ENCODE results near the gene PIR.

Gene PIR

DNA sequence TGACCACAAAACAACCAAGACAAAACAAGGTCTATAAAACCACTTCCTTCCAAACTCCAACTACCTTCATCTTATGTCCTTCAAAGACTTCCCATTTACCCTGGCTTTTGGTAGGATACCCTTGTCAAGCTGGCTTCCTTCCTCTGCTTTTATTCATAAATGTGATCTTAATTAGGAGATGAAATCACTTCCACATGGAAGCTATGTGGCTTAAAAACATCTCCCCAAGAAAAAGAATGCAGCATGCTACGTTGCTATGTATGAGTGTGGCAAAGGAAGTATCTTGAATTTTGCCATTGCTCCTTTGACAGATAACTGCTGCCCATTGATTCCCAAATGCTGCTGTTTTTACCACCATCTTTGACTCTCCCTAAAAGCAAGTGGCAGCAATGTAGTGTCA, 62.5 kb downstream of the PIR start:
- TF ChIP-seq CTCF (IDR thresholded peaks at IDR 0.05; ENCODE audit: borderline replicate concordance, insufficient read depth, low read depth, low read length), result no peak
- no peak overlapping the region for H3K4me3 ChIP-seq (ENCODE audit: low read depth, low read length)

- TF ChIP-seq CTCF (IDR thresholded peaks at IDR 0.05; ENCODE audit: borderline replicate concordance, insufficient read depth, low read depth, low read length), result no peak
- H3K4me3 ChIP-seq (ENCODE audit: low read depth, low read length), result no peak overlapping the region
Measured at GRCh38 chrX:15430076-15430475, 63.1 kb downstream of the PIR start.

GRCh38 chrX:15425024-15425423, 68.1 kb downstream of the PIR start:
- no peak overlapping the region for H3K4me3 ChIP-seq (ENCODE audit: low read depth, low read length)
- TF ChIP-seq CTCF (IDR thresholded peaks at IDR 0.05; ENCODE audit: borderline replicate concordance, insufficient read depth, low read depth, low read length), result no peak

GRCh38 chrX:15418707-15419181, 74.4 kb downstream of the PIR start:
- TF ChIP-seq CTCF (IDR thresholded peaks at IDR 0.05; ENCODE audit: borderline replicate concordance, insufficient read depth, low read depth, low read length), result no peak
- H3K4me3 ChIP-seq (ENCODE audit: low read depth, low read length), result no peak overlapping the region

- no peak for TF ChIP-seq CTCF (IDR thresholded peaks at IDR 0.05; ENCODE audit: borderline replicate concordance, insufficient read depth, low read depth, low read length)
- H3K4me3 ChIP-seq (ENCODE audit: low read depth, low read length), result no peak overlapping the region
Measured at GRCh38 chrX:15418041-15418706, 75.0 kb downstream of the PIR start.

DNA sequence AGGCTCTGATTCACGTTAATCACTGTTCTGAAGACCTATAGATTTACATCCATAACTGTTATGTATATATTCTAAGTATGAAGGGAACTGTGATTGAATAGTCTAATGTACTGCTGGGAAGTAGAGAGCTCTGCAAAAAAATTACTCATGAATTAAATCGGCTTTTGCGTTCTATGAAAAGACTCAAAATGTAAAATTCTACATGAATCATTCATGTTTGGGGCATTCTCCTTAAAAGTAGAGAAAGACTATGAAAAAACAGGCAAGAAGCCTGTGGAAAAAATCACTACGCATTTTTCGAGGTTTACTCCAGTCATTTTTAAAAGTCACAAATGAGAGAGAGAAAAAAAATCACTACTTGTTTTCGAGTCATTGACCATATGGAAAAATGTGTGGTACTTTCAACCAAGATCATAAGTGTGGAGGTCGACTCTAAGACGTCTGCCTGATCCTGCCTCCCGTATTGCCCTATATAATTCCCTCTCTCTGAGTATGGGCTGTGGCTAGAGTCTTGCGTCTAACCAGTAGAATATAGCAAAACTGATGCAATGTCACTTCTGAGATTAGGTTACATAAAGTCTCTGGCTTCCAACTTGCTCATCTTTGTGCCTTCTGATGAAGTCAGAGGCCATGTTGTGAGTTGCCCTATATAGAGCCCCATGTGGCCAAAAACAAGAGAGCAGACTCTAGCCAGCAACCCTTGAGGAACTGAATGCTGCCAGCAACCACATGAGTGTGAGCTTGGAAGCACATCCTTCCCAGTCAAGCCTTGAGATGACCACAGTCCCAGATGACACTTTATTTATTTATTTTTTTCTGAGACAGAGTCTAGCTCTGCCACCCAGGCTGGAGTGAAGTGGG, 76.8 kb downstream of the PIR start:
- no peak for TF ChIP-seq CTCF (IDR thresholded peaks at IDR 0.05; ENCODE audit: borderline replicate concordance, insufficient read depth, low read depth, low read length)

More for the DNA sequence above, 76.8 kb downstream of the PIR start:
- H3K4me3 ChIP-seq (ENCODE audit: low read depth, low read length), result no peak overlapping the region
